Hepatocyte (in vitro differentiated cells): ENCODE results near the gene CYP27C1. TPM values are rescaled to one million over a fixed set of nuclear protein-coding genes. Genes with fewer than 3 reads are reported as not detected.

Experiments
- DNase-seq: peaks from one replicate; pipeline ENCODE4 v3.0.0-alpha.2; 2016; ENCODE audit warnings: low spot score
- H2AFZ ChIP-seq: fragments of 200-600 bp; sonication (generic); 2 replicates; pipeline ENCODE4 v1.6.0; 2016; ENCODE audit warnings: antibody characterized with exemption, mild to moderate bottlenecking
- H3K27ac ChIP-seq: fragments of 200-600 bp; sonication (generic); 2 replicates; pipeline ENCODE4 v1.5.1; 2016; ENCODE audit warnings: mild to moderate bottlenecking
- H3K27me3 ChIP-seq: fragments of 200-600 bp; sonication (generic); 2 replicates; pipeline ENCODE4 v1.6.1; 2016
- H3K36me3 ChIP-seq: fragments of 200-600 bp; sonication (generic); replicated peaks from 2 replicates; pipeline ENCODE4 v1.5.1; 2016; ENCODE audit warnings: low read depth; ENCODE audit not compliant: insufficient read depth
- H3K4me1 ChIP-seq: fragments of 200-600 bp; sonication (generic); 2 replicates; pipeline ENCODE4 v1.5.1; 2016; ENCODE audit warnings: mild to moderate bottlenecking, moderate library complexity; ENCODE audit not compliant: insufficient read depth
- H3K4me2 ChIP-seq: fragments of 200-600 bp; sonication (generic); 2 replicates; pipeline ENCODE4 v1.6.0; 2016
- H3K4me3 ChIP-seq: fragments of 200-600 bp; sonication (generic); 2 replicates; pipeline ENCODE4 v1.5.1; 2016; ENCODE audit warnings: mild to moderate bottlenecking
- H3K79me2 ChIP-seq: fragments of 200-600 bp; sonication (generic); 2 replicates; pipeline ENCODE4 v1.6.0; 2017; ENCODE audit warnings: mild to moderate bottlenecking
- H3K9me2 ChIP-seq: fragments of 200-600 bp; sonication (generic); replicated peaks from 2 replicates; pipeline ENCODE4 v1.6.0; 2017; ENCODE audit warnings: mild to moderate bottlenecking; ENCODE audit not compliant: insufficient read depth
- H3K9me3 ChIP-seq: fragments of 200-600 bp; sonication (generic); 2 replicates; pipeline ENCODE4 v1.5.1; 2016; ENCODE audit warnings: low read depth, mild to moderate bottlenecking
- H4K20me1 ChIP-seq: fragments of 200-600 bp; sonication (generic); 2 replicates; pipeline ENCODE4 v1.6.0; 2016; ENCODE audit warnings: mild to moderate bottlenecking; ENCODE audit not compliant: insufficient read depth, poor library complexity, severe bottlenecking
- CTCF ChIP-seq: fragments of 200-600 bp; sonication (generic); IDR thresholded peaks from 2 replicates; pipeline ENCODE4 v1.5.1; 2016; ENCODE audit warnings: antibody characterized with exemption, mild to moderate bottlenecking; ENCODE audit not compliant: poor library complexity
- EZH2 ChIP-seq: fragments of 200-600 bp; sonication (generic); IDR thresholded peaks from 2 replicates; pipeline ENCODE4 v1.6.1; 2016; ENCODE audit warnings: antibody characterized with exemption, mild to moderate bottlenecking, borderline replicate concordance
- EZH2phosphoT487 ChIP-seq: fragments of 200-600 bp; sonication (generic); IDR thresholded peaks from one replicate; pipeline ENCODE4 v1.6.1; 2018; ENCODE audit warnings: antibody characterized with exemption, mild to moderate bottlenecking, low read depth, moderate library complexity; ENCODE audit not compliant: unreplicated experiment, severe bottlenecking
- WGBS: methylation state at CpG from one replicate; pipeline ENCODE4 v1.1.6; 2016; ENCODE audit warnings: low lambda C conversion rate; ENCODE audit errors: missing lambda C conversion rate; 5-methylcytosine and 5-hydroxymethylcytosine counted together
- polyA plus RNA-seq: library from polyadenylated mRNA; unstranded; fragments of >200 nt; fragmentation: Nextera tagmentation; extraction: Ambion mirVana; gene quantifications from 2 replicates; pipeline ENCODE4 v1.2.1, GENCODE V29; 2016
- total RNA-seq: library from RNA; depleted of rRNA; stranded (reverse); fragments of >200 nt; gene quantifications from 2 replicates; pipeline ENCODE4 v1.2.3, GENCODE V29; 2014

Gene CYP27C1
- total and polyA plus RNA-seq, 2 experiments from 2014 or later = 1.2 to 1.4 TPM

DNA sequence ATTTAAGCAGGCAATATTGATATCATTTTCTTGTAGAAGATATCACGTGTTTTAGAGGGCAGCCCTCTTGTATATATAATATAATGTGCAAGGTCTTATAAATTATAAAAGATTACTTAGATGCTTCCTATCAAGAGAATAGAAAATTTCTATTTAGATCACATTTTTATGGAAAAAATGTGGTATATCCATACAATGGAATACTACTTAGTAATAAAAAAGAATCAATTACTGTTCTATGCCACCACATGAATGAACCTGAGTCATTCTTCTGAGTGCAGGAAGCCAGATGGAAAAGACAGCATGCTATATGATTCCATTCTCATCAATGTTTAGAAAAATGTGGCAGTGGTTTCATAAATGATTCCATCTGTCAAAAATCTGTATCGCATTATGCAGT is 23.6 kb downstream of the CYP27C1 start:
- TF ChIP-seq EZH2 (no peak), CTCF (no peak), EZH2phosphoT487 (no peak)
- H2AFZ ChIP-seq = no peak overlapping the region
- no peaks in the 10 kb centered on the region for H3K9me3 ChIP-seq
- H3K4me2 ChIP-seq = no peak overlapping the region
- no peaks in the 10 kb centered on the region for H3K9me2 ChIP-seq
- no peak overlapping the region for H3K27ac ChIP-seq
- 98% methylated on average over 2 of the region's 2 CpGs for WGBS
- H3K27me3 ChIP-seq = no peaks in the 10 kb centered on the region
- no peak overlapping the region for H3K4me3 ChIP-seq
- no peaks in the 10 kb centered on the region for H3K79me2 ChIP-seq
- no peaks in the 10 kb centered on the region for H3K4me1 ChIP-seq
- no peaks in the 10 kb centered on the region for H3K36me3 ChIP-seq
- no peaks in the 10 kb centered on the region for H4K20me1 ChIP-seq
- no peak for DNase-seq

- H3K4me1 ChIP-seq = no peaks in the 10 kb centered on the region
- H3K4me2 ChIP-seq = no peak overlapping the region
- TF ChIP-seq EZH2 (no peak), EZH2phosphoT487 (no peak), CTCF (no peak)
- no peaks in the 10 kb centered on the region for H3K79me2 ChIP-seq
- no peaks in the 10 kb centered on the region for H3K36me3 ChIP-seq
- H3K9me2 ChIP-seq = no peaks in the 10 kb centered on the region
- no peaks in the 10 kb centered on the region for H4K20me1 ChIP-seq
- H3K27me3 ChIP-seq = no peaks in the 10 kb centered on the region
- 93% methylated on average over 18 of the region's 18 CpGs for WGBS
- no peak overlapping the region for H3K4me3 ChIP-seq
- H3K9me3 ChIP-seq = no peaks in the 10 kb centered on the region
- H3K27ac ChIP-seq = no peak overlapping the region
- no peak overlapping the region for H2AFZ ChIP-seq
- no peak for DNase-seq
Observed at GRCh38 chr2:127195140-127196074, 24.7 kb downstream of the CYP27C1 start.

DNA sequence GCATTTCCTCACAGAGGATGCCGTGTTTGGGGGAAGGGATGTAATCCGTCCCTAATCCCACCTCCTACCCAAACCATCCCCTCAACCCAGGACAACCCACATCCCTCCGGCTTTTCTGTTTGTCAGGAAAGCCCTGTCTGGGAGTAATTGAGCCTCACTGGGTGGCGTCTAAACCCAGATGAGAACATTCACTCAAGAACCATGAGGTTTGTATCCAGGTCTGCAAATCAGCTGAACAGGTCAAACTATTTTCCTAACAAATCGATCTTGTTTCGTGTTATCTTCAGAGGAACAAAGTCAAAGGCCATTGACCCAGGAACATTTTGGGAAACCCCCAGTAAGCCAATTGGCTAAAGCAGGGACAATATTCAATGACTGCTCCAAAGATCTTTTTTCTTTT is 25.7 kb downstream of the CYP27C1 start:
- DNase-seq = no peak
- no peak overlapping the region for H2AFZ ChIP-seq
- TF ChIP-seq CTCF = no peak
- TF ChIP-seq EZH2 = no peak
- no peak for TF ChIP-seq EZH2phosphoT487
- H3K79me2 ChIP-seq = no peaks in the 10 kb centered on the region
- no peaks in the 10 kb centered on the region for H3K9me3 ChIP-seq
- no peaks in the 10 kb centered on the region for H3K36me3 ChIP-seq
- H4K20me1 ChIP-seq = no peaks in the 10 kb centered on the region
- H3K27me3 ChIP-seq = no peaks in the 10 kb centered on the region
- H3K9me2 ChIP-seq = no peaks in the 10 kb centered on the region
- no peak overlapping the region for H3K4me2 ChIP-seq
- H3K4me3 ChIP-seq = no peak overlapping the region
- WGBS = 70% methylated on average over 6 of the region's 6 CpGs
- no peaks in the 10 kb centered on the region for H3K4me1 ChIP-seq
- H3K27ac ChIP-seq = peak overlapping the region; percentile 22
